HFFc6 (cell line): ENCODE results near the gene OLFML1. TPM values are rescaled to one million over a fixed set of nuclear protein-coding genes. Genes with fewer than 3 reads are reported as not detected.

Experiments
- DNase-seq: peaks from one replicate; pipeline ENCODE4 v3.0.0-alpha.2; 2018
- H3K27ac Mint-ChIP-seq: 2 replicates; pipeline ENCODE4 v1.8.0; 2020; ENCODE audit warnings: mild to moderate bottlenecking, mixed read lengths
- H3K27me3 Mint-ChIP-seq: 2 replicates; pipeline ENCODE4 v1.8.0; 2021; ENCODE audit warnings: mild to moderate bottlenecking, moderate library complexity, mixed read lengths; ENCODE audit not compliant: insufficient read depth
- H3K36me3 Mint-ChIP-seq: 2 replicates; pipeline ENCODE4 v1.8.0; 2021; ENCODE audit warnings: low read depth, mixed read lengths
- H3K4me1 Mint-ChIP-seq: 2 replicates; pipeline ENCODE4 v1.8.0; 2020; ENCODE audit warnings: low read depth, mixed read lengths
- H3K4me3 Mint-ChIP-seq: 2 replicates; pipeline ENCODE4 v1.8.0; 2020; ENCODE audit warnings: mild to moderate bottlenecking, moderate library complexity, mixed read lengths
- H3K9me3 Mint-ChIP-seq: 2 replicates; pipeline ENCODE4 v1.8.0; 2020; ENCODE audit warnings: mild to moderate bottlenecking, mixed read lengths
- total RNA-seq, 6 experiments: library from RNA; stranded (reverse); fragmentation: NEBNext Ultra II Directional; extraction: Animal tissue kit (Norgen Biotek cat#: 25700); gene quantifications; 2 replicates in 1 of 6; 3 replicates in 5 of 6; pipeline ENCODE4 v1.2.3, GENCODE V29; 2021
- TF ChIP-seq, protein P1 (sequence below): fragments of 200-600 bp; sonication (generic); IDR thresholded peaks from 2 replicates; pipeline ENCODE4 v1.5.0; 2021; ENCODE audit warnings: antibody characterized with exemption, mild to moderate bottlenecking

OLFML1 gene
- total RNA-seq, 6 experiments from 2014 or later = 0.20 to 0.43 (median 0.25) TPM; not detected in 3

DNA sequence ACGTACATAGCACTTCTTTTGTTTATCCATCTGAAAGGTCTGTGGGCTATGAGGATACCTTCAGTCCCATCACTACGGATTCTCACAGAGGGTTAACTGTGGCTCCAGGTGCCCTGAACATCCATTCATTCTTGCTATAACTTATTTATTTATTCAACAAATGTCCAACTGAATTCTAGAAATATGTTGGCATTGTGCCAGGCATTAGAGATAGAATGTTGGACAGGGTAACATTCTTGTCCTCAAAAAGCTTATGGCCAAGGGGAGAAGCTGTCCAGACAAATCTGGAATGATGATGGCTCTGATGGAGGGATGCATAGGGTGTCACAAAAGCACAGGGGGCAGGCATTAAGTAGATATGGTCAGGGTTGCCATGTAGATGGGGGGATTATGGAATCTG, 8.4 kb downstream of the OLFML1 start:
- H3K9me3 Mint-ChIP-seq = no peaks in the 10 kb centered on the region
- TF ChIP-seq, protein P1, sequence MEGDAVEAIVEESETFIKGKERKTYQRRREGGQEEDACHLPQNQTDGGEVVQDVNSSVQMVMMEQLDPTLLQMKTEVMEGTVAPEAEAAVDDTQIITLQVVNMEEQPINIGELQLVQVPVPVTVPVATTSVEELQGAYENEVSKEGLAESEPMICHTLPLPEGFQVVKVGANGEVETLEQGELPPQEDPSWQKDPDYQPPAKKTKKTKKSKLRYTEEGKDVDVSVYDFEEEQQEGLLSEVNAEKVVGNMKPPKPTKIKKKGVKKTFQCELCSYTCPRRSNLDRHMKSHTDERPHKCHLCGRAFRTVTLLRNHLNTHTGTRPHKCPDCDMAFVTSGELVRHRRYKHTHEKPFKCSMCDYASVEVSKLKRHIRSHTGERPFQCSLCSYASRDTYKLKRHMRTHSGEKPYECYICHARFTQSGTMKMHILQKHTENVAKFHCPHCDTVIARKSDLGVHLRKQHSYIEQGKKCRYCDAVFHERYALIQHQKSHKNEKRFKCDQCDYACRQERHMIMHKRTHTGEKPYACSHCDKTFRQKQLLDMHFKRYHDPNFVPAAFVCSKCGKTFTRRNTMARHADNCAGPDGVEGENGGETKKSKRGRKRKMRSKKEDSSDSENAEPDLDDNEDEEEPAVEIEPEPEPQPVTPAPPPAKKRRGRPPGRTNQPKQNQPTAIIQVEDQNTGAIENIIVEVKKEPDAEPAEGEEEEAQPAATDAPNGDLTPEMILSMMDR = no peak
- no peak for DNase-seq
- H3K36me3 Mint-ChIP-seq = no peaks in the 10 kb centered on the region
- peaks cover 19% of the 10 kb centered on the region for H3K4me1 Mint-ChIP-seq
- no peak overlapping the region for H3K27ac Mint-ChIP-seq
- no peaks in the 10 kb centered on the region; the same call in 1 of the 2 replicates for H3K27me3 Mint-ChIP-seq
- no peak overlapping the region for H3K4me3 Mint-ChIP-seq

DNA sequence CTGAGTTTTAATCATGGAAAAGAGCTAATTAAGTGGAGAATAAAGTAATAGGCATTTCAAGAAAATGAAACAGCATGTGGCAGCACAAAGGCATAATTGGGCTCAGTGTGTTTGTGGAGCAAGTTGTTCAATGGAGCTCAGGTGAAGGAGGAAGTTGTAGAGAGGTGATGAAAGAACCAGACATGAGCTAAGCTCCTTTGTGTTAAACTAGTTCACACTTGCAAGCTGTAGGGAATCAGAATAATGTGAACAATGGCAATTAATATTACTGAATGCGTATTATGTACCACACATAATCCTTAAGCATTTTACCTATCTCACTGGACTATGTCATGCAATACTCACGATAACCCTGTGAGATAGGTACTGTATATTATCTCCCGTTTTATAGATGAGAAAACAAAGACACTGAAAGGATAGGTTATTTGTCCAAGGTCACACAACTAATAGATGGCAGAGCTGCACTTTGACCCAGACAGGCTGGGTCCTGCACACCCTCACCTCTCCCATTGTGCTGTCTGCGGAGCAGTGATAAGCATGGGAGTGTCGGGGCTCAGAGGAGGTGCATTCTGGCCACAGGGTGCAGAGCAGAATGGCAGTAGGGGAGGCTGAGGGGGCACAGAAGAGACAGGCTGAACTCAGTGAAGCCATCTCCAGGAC, 8.9 kb downstream of the OLFML1 start:
- Mint-ChIP-seq H3K36me3 (no peaks in the 10 kb centered on the region), H3K4me1 (peaks cover 16% of the 10 kb centered on the region), H3K4me3 (no peak overlapping the region), H3K27ac (no peak overlapping the region), H3K27me3 (no peaks in the 10 kb centered on the region; the same call in 1 of the 2 replicates), H3K9me3 (no peaks in the 10 kb centered on the region)
- TF ChIP-seq, protein P1 = no peak
- DNase-seq = no peak

DNA sequence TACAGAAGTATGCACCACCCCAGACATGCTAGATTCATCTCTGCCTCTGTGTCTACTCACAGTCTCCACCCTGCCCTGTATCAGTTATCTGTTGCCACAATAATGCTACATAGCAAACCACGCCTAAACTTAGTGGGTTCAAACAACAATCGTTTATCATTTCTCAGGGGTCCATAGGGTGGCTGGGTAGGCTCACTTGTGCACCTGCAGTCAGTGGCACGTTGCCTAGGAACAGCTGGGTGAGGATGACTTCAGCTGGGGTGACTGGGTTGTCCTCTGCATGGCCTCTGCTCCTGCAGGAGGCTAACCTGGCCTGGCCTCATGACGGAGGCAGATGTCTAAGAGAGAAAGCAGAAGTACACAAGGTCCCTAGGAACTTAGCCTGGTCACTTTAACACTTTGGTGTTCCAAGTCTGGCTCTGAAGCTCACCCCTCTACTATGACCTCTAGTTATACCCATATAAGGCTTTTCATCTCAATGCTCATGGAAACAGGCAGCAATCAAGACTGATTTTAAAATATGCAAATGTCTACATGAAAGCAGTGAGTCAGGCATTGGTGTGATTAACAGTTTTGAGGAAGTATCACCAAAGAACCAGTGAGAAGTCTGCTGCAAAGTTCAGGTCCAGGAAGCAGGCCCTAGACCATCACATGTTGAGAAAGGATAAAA, 10.7 kb downstream of the OLFML1 start:
- Mint-ChIP-seq H3K36me3 (no peaks in the 10 kb centered on the region), H3K27me3 (no peaks in the 10 kb centered on the region; the same call in 1 of the 2 replicates), H3K27ac (no peak overlapping the region), H3K9me3 (no peaks in the 10 kb centered on the region), H3K4me1 (no peaks in the 10 kb centered on the region), H3K4me3 (no peak overlapping the region)
- no peak for DNase-seq
- TF ChIP-seq, protein P1 = no peak

DNA sequence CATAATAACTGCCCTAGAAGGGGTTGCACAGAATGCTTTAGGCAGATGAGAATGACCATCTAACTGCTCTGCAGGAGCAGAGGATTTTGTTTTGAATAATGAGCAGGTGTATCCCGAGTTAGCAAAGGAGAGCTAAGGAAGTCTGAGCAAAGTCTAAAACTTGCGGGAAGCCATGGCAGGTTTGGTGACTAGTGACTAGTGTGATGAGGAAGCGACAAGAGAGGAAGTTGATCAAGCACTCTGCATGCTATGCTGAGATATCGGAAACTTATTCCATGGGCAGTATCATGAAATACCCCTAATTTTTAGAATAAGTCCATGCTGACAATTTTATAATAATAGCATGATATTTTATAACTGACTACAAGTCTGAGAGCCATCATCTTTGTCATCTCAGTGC, 12.9 kb downstream of the OLFML1 start:
- Mint-ChIP-seq H3K27me3 (no peaks in the 10 kb centered on the region; the same call in 1 of the 2 replicates), H3K4me3 (no peak overlapping the region), H3K36me3 (no peaks in the 10 kb centered on the region), H3K4me1 (no peaks in the 10 kb centered on the region), H3K27ac (no peak overlapping the region), H3K9me3 (no peaks in the 10 kb centered on the region)
- DNase-seq = no peak
- TF ChIP-seq, protein P1 = no peak

DNA sequence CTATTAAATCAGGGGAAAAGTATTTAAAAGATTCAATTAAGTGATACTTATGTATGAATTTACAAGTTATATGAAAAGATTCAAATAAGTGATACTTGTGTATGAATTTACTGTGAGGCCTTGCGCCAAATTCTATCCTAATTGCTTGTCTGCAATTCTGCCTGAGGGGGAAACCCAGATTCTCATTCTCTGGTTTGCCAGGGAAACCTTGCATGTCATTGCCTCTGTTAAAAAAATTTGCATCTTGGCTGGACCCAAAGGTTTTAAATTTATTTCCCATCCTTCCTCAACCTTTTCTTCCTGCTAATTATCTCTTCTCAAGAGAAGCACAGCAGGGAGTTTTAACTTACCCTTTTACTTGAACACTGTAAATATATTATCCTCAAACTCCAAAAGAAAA, 13.8 kb downstream of the OLFML1 start:
- Mint-ChIP-seq H3K4me1 (no peaks in the 10 kb centered on the region), H3K27me3 (no peaks in the 10 kb centered on the region; the same call in 1 of the 2 replicates), H3K36me3 (no peaks in the 10 kb centered on the region), H3K9me3 (no peaks in the 10 kb centered on the region), H3K4me3 (no peak overlapping the region), H3K27ac (no peak overlapping the region)
- no peak for DNase-seq
- TF ChIP-seq, protein P1 = no peak
